ENCODE data around the gene METTL8.
"Not testable (repeated sequence)": the region's sequence is repeated elsewhere in the genome, so short reads cannot be mapped to it uniquely, and the experiment has no call there.

Gene METTL8

DNA sequence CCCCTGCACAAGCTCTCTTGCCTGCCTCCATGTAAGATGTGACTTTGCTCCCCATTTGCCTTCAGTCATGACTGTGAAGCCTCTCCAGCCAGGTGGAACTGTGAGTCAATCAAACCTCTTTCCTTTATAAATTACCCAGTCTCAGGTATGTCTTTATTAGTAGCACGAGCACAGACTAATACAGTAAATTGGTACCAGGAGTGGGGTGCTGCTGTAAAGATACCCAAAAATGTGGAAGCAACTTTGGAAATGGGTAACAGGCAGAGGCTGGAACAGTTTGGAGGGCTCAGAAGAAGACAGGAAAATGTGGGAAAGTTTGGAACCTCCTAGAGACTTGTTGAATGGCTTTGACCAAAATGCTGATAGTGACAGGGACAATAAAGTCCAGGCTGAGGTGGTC is 122.2 kb downstream of the METTL8 start:
- not testable (repeated sequence) for DNase-seq (ENCODE audit: low spot score)

GRCh38 chr2:171310889-171311288 is 122.9 kb downstream of the METTL8 start:
- no peak for DNase-seq (ENCODE audit: low spot score)

GRCh38 chr2:171309455-171310286 is 124.1 kb downstream of the METTL8 start:
- no peak for DNase-seq (ENCODE audit: low spot score)

DNA sequence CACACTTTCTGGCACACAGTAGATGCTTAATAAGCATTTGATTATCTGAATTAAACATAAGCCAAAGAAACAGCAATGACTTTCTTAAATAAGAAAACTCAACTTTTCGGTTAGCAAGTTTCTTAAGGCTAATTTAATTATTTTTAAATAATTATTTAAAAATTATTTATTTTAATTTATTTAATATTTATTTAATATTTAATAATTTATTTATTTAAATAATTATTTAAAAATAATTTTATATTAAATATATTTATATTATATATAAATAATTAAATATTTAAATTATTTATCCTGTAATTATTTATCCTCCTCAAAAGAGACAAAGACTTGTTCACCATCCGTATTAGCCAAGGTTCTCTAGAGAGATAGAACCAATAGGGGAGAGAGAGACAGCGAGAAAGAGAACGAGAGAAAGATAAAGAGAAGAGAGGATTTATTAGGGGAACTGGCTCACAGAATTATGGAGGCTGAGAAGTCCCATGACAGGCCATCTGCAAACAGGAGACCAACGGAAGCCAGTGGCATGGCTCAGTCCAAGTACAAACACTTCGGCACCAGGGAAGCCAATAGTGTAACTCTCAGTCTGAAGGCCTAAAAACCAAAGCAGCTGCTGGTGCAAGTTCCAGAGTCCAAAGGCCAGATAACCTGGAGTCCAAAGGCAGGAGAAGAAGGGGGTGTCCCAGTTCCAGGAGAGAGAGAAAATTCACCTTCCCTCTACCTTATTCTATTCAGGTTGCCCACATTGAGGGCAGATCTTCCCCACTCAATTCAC is 125.3 kb downstream of the METTL8 start:
- no peak for DNase-seq (ENCODE audit: low spot score)

- no peak for DNase-seq (ENCODE audit: low spot score)
Observed at GRCh38 chr2:171307560-171307959, 126.2 kb downstream of the METTL8 start.

DNA sequence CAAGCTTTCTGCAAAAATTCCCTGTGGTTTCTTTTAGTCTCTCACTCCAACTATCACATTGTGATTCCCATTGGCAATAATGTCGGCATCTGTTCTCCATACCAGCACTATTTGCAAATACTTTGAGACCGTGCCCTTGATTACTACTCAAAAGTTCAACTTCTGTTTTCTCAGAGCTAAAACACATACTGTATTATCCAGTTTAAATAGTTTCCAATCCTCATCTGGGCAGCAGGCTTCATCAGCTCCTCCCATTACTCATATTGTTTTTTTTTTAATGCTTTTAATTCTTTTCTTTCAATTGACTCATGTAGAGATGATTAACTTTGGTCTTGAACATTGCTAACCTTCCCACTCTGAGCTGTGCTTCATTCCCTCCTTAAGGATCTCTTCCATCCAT is 135.8 kb downstream of the METTL8 start:
- no peak for DNase-seq (ENCODE audit: low spot score)

DNA sequence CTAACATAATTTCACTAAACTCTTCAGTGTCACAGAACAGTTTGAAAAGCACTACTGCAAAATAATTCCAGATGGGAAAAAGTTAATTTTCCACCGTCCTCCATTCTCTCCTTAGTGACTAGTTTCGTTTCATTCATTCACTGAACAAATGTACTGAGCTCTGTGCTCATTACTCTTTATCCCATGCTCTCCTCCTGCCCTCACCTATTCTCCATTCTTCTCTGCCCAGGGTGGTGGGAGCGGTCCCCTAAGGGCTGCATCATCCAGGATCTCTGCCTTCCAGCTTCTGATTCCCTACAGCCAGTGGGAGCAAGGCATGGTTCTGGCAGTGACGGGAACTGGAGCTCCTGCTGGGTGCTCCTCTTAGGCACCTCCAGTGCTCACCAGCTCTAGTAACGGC is 139.2 kb downstream of the METTL8 start:
- DNase-seq (ENCODE audit: low spot score): no peak

DNA sequence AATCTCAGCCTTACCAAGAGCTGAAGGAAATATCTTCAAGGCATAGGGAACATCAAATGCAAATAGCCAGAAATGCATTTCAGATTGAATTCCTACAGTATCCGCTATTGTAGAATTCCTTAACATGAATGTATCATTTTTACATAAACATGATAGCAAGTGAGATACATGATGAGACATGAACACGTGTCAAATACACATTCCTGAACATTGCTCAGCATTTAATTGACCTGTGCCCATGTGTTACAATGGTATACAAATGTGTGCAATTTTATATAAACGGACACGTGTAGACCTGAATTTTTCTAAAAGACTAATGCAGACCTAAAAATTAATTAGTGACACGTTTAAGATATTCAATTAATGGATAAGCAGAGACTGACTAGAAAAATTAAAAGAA is 140.1 kb downstream of the METTL8 start:
- DNase-seq (ENCODE audit: low spot score): no peak

GRCh38 chr2:171289991-171290390 is 143.8 kb downstream of the METTL8 start:
- no peak for DNase-seq (ENCODE audit: low spot score)

- no peak for DNase-seq (ENCODE audit: low spot score)
Observed at GRCh38 chr2:171289316-171289715, 144.5 kb downstream of the METTL8 start.

DNA sequence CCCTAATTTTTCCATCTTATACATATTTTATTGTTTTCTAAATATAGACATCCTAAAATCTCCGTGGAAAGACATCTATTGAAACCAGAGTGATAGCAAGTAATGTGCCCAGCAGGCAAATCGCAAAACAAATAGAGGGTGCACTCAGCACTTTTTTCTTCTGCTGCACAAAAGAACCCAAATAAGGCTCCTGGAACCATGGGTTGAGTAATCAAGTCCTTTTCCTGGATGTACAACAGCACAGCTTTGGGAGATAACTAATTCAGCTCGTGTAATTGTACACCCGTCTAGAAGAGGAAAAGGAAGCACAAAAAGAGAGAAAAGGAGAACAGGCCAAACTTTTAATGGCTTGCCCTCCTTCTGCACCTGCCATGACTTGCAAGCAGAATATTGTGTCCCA is 146.2 kb downstream of the METTL8 start:
- DNase-seq (ENCODE audit: low spot score): no peak

- no peak for DNase-seq (ENCODE audit: low spot score)
Observed at GRCh38 chr2:171287036-171287571, 146.7 kb downstream of the METTL8 start.

DNA sequence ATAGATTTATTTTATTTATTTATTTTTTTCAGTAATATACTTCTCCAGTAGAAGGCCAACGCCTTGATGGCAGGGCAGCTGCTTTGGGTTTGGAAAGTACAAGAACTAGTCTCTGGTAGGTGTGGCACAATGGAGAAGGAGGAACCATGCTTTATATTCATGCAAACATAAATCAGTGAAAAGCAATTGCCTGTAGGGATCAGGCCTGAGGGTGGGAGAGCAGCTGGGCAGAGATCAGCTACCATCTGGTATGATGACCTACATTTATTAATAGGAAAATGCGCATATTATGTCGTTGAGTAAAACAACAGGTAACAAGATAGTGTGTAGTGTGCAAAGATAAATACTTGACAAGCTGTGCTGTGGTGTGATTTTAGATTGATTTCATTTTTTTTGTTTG is 152.7 kb downstream of the METTL8 start:
- DNase-seq (ENCODE audit: low spot score): no peak

DNA sequence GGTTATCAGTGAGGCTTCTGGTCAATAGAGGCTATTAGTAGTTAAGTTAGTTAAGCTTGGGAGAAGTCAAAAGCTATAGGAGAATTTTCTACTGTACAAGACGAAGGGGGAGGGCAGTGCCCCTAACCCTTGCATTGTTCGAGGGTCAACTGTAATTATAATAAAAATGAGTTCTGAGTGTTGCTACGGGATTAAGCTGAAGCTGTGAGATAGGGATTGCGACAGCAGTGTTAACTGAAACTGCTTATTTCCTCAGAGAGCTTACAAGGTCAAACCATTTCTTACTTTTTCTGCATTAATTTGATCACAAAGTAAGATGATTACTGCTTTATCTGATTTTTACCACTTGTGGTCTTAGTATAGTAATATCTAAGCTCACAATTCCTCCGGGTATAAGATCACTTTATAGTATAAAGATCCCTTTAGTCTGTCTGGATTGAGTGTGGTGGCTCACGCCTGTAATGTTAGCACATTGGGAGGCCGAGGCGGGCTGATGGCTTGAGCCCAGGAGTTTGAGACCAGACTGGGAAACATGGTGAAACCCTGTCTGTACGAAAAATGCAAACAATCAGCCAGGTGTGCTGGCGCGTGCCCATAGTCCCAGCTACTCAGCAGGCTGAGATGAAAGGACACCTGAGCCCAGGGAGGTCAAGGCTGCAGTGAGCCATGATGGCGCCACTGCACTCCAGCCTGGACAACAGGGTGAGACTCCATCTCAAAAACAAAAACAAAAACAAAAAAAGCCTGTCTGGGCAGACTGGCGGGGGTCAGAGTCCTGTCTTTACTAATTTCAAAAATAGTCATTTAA is 153.6 kb downstream of the METTL8 start:
- no peak for DNase-seq (ENCODE audit: low spot score)

GRCh38 chr2:171274757-171275156 is 159.0 kb downstream of the METTL8 start:
- no peak for DNase-seq (ENCODE audit: low spot score)

DNA sequence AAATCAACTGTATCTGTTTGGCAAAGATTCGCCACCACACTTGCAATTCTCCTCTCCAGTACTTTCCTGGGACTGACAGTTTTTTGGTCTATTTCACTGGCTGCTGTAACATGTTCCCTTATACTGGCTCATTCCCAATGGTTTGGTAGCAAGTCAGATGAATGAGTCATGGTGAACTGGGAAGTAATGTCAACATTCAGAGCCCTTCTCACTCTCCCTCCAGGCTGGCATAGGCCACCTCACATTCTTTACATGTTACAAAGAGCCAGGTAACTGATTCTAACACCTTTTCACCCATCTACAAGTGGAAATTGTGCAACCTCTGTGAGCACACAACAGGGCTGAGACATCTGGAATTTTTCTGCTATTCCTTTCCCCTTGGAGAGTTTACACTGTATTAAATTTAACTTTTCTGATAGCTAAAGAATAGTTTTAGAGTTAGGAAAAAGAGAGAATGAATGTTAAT is 161.8 kb downstream of the METTL8 start:
- DNase-seq (ENCODE audit: low spot score): no peak

GRCh38 chr2:171271386-171271785 is 162.4 kb downstream of the METTL8 start:
- no peak for DNase-seq (ENCODE audit: low spot score)

GRCh38 chr2:171267855-171268629 is 165.7 kb downstream of the METTL8 start:
- DNase-seq (ENCODE audit: low spot score): no peak

Data from CD4-positive, alpha-beta T cell treated with Interleukin-15 for 4 hours (primary cell).